ENCODE measurements around the gene KIRREL1.
A peak's percentile ranks its signal among the peaks of the same experiment; 100 is the strongest.

Gene KIRREL1

DNA sequence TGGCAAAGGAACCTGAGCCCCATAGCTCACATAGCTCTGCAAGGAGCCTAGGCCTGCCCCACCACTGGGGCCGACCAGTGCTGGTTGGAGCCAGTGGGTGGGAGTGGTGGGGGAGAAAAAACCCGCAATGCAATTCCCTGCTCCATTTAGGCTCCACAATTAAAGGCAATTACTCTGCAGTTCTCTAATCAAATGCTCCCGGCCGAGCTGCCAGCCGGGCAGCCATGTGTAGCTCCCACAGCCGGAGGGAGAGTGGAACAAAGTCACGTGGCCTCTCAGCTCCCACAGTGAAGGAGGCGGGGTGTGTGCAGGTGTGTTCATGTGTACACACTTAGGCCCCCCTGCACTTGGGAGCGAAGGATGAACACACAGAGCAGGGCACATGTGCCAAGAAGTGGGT is 81.6 kb downstream of the KIRREL1 start:
- DNase-seq (ENCODE audit: low spot score): no peak

DNA sequence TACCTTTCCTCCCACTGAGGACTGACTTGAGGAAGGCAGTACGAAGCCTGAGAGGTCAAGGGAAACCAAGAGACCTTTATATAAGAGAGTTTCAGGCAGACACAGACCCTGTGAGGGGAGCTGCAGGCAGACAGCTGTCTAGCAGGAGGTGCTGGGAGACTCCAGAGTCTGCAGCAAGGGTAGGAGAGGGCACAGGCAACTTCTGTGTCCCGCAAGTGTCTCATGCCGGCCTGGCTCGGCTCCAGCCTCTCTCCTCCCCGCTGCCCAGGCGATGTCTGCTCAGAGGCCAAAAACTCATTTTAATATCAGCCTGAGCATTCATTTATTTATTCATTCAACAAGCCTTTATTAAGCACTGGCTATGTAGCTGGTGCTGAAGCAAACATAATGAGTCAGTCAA is 83.0 kb downstream of the KIRREL1 start:
- DNase-seq (ENCODE audit: low spot score): no peak

DNA sequence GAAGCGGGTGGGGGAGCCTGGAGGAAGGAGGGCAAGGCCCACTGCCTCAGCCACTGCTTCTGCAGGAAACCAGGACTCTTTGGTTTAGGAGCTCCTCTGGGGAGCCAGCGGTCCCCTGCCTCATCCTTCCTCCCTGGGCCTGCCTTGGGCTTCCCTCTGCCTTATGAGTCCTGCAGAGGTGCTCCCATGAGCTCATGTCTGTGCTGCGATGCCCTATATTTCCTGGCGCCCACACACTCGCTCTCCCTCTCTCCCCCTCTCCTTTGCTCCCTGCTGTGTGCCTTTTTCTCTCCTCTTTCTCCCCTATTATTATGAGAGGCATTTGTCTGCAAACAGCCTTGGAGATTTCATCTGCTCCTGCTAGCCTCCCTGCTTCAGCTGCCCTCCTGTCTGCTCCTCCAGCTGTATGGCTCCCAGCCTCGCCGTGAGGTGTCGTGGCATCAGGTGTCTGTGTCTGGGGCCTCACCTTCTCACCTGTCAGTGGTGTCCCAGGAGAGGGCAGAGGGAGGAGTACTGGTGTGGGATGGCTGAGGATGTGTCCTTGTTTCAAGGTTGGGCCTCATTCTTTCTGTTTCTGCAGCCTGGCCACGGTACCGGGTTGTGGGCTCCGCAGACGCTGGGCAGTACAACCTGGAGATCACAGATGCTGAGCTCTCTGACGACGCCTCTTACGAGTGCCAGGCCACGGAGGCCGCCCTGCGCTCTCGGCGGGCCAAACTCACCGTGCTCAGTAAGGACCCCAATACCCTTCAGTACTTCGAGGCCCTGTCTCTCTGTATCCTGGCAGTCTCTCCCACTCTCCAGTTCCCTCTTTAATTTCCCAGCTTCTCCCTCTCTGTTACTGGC is 84.2 kb downstream of the KIRREL1 start:
- DNase-seq (ENCODE audit: low spot score): no peak

DNA sequence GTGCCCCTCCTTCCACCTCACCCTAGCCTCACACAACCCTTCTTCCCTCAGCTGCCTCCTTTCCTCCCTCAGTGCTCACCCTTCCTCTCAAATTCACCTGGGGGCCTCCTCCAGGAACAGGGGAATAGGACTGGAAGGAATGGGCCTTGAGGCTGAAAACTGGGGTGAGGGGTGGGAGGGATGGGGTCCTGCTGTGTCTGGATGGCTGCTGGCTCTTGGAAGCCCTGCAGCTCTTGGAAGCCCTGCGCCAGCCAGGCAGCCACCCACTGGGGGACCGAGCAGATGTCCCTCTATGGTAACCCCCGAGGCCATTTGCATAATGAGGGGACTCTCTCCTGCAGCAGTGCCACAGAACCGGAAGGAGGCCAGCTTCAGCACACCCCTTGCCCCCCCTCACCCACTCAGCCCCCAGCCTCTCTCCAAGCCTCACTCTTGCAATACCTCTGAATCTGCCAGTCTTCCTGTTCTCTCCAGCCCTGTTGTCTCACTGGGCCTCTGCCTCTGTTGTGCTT is 85.2 kb downstream of the KIRREL1 start:
- no peak for DNase-seq (ENCODE audit: low spot score)

DNA sequence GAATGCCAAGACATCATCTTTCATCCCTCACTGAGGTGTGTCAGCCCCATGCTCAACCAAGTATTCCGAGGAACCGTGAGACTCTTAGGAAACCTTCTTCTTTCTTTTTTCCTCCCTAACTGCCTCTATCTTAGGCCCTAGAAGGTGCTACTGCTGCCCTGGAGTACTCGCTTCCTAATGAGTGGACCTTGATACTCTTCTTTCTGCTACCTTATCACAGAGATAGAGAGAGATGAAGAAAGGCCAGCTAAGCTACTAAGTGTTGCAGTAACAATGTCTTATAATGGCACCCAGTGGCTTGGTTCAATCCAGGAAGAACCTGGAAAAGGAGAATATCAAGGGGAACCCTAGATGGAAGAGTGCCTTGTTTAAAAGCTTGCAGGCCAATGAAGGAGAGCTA is 86.6 kb downstream of the KIRREL1 start:
- DNase-seq (ENCODE audit: low spot score): no peak

DNA sequence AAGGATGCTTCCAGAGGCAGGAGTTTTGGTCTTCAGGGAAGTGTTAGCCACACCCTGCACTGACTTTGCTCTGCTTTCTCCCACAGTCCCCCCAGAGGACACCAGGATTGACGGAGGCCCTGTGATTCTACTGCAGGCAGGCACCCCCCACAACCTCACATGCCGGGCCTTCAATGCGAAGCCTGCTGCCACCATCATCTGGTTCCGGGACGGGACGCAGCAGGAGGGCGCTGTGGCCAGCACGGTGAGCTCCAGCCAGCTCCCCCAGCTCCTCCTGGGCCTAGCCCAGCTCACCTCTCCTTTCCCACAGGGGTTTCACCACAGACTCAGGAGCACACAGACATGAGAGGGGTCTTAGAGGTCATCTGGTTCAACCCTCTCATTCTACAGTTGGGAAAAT is 90.9 kb downstream of the KIRREL1 start:
- no peak for DNase-seq (ENCODE audit: low spot score)

DNA sequence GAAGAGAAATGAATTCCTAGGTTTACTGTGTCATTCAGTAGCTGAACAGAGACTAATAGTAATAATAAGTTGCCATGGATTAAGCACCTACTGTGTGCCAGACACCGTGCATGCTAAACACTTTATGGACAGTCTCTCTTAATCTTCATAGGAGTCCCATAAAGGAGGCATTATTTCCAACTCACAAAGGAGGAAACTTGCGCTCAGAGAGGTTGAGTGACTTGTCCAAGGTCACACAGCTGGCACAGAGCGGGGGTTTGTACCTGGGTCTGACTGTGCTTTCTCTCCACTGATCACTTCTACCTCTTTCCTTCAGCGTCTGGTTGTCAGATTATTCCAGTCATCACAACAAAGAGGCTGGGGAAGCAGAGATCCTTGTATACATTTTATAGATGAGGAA is 91.3 kb downstream of the KIRREL1 start:
- DNase-seq (ENCODE audit: low spot score): no peak

DNA sequence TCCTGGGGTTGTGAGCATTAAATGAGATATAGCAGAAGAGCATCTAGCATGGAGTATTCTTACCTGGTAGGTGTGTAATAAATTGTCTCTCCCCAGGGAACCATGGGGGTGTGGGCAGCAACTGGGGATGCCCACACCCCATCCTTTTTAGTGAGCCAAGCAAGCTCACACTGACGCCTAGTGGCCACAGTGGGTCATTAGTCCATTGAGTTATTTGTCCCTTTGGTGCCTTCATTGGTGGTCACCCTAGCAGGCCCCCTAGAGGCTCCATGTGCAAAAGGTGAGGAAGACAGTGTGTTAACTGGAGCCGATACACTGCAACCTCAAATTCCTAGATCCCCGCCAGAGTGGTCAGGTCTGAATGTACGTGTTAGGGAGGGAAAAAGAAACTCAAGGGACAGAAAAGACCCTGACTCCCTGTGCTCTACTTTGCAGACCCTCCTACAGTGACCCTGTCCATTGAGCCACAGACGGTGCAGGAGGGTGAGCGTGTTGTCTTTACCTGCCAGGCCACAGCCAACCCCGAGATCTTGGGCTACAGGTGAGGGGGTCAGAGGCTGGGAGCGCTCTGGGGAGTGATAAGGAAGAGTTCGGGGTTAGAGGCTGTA is 94.0 kb downstream of the KIRREL1 start:
- DNase-seq (ENCODE audit: low spot score): peak; percentile 52

DNA sequence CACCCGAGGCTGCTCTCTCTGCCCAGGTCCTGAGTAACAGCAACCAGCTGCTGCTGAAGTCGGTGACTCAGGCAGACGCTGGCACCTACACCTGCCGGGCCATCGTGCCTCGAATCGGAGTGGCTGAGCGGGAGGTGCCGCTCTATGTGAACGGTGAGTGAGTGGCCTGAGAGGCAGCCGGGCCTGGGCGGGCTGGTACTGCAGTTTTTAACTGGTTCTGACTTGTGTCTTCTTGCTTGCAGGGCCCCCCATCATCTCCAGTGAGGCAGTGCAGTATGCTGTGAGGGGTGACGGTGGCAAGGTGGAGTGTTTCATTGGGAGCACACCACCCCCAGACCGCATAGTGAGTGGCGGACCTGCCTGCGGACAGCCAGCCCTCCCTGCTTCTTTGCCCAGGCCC is 96.0 kb downstream of the KIRREL1 start:
- DNase-seq (ENCODE audit: low spot score): no peak

DNA sequence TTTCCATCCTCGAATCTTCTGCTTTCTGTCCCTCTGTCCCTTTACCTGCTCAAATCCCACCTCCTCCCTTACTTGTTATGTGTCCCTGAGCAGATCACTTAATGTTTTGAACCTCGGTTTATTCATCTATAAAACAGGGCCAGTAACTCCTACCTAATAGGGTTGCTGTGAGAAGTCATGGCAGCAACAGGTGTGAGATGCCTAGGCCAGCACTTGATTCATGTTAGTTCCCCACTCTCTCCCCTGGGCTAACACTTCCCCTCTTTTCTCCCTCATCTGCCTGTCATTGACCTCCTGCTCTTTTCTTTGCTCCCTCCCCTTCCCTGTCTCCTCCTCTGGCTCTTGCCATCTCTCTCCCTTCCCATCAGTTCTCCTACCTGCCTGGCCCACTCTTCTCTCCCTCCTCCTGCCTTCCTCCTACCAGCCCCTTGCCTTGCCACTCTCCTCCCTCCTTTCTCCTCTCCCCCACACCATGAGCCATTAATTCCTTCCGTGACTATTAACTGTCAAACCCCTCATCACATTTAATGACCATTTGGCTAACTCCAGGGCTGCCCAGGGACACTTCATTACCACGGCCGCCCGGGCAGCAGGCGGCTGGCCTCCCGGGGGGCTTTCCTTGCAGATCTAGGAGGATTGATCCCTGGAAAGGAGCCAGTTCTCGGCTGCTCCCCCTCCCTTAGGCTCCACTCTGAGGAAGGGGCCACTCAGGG is 96.6 kb downstream of the KIRREL1 start:
- no peak for DNase-seq (ENCODE audit: low spot score)

DNA sequence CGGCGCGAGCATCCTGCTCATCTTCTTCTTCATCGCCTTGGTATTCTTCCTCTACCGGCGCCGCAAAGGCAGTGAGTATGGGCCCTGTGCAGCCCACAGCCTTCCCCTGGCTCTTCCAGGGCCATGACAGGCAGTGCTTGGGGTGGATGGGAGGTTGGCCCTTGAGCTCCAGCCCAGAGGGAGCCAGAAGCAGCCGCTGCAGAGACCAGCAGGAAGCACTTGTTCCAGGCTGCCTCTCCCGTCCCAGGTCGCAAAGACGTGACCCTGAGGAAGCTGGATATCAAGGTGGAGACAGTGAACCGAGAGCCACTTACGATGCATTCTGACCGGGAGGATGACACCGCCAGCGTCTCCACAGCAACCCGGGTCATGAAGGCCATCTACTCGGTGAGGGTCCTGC is 99.9 kb downstream of the KIRREL1 start:
- DNase-seq (ENCODE audit: low spot score): no peak

DNA sequence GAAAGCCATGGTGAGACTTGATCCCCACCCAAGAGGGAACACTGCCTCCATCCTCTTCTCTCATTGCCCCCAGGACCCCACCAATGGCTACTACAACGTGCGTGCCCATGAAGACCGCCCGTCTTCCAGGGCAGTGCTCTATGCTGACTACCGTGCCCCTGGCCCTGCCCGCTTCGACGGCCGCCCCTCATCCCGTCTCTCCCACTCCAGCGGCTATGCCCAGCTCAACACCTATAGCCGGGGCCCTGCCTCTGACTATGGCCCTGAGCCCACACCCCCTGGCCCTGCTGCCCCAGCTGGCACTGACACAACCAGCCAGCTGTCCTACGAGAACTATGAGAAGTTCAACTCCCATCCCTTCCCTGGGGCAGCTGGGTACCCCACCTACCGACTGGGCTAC is 101.1 kb downstream of the KIRREL1 start:
- no peak for DNase-seq (ENCODE audit: low spot score)

DNA sequence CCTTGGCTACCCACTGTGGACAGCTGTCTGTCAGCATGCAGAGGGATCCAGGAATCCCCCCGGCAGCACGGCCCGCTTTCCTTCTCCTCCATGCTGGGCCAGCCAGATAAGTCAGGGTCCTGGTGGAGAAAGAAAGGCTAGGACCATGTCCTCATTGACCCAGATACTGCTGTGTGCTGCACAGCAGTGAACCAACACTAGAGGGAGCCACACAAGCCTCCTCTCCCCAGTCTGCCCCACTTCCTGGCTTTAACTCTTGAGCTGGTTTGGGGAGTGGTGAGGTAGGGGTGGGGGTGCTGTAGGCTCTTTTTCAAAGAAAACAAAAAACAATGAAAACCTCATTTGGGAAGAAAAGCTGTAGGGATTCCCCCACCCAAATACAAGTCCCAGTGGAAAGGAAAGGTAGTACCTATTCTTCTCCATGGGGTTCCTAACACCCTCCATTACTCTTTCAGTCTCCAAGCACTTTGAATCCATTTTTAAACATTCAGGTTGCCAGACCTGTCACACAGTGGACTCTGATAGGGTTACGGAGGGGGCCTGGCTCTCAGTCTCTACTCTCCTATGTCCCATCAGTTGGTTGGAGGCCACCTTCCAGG is 102.4 kb downstream of the KIRREL1 start:
- peak; percentile 22 for DNase-seq (ENCODE audit: low spot score)

DNA sequence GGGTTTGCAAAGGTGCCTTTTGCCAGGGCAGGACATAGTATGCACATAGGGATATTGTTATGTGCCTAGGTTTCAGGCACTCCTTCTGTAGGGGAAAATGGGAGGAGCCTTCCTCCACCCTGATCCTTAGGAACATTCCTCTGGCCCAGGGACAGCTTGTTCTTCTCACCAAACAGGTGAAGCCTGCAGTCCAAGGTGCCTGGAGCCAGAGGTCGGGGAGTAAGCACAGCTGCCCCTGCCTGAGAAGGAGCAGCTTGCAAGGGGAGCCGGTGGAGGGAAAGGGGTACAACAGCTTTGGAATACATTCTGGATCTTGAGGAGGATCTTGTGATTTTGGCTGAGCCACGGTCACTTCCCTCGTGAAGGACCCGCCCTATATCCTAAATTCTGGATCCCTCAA is 104.8 kb downstream of the KIRREL1 start:
- no peak for DNase-seq (ENCODE audit: low spot score)

DNA sequence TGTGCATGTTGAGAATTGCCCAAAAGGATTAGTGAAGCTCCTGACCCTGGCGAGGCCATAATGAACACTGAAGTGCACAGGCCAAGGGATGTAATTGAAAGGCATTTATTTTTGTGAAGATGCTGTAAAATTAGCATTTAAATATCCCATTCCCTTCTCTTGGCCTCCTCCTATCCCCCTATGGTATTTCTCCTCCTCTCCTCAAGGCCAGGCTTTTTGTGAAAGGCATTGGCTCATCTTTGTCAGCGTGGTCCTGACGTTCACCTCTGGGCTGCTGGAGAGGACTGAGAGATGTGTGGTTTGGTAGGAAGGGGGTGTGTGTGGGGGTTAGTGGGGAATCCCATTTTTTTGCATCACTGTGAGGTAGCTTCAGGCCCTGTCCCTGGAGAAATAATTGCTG is 105.7 kb downstream of the KIRREL1 start:
- DNase-seq (ENCODE audit: low spot score): no peak

DNA sequence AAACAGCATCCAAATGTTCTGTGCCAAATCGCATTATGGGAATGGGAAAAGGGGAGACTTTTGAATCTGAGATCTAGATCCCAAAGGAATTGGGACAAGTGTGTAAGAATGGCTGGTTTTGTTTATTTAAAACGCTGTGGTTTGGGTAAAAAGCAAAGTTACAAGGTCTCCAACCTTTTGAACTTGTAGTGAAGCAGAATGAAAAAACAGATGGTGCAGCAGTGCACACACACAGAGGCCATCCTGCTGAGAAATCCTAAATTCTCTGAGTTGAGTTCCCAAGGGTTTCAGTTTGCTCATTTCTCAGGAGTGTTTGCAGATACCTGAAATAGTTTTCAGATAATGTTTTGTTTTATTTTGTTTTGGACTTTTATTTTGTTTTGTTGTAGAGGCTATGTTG is 107.1 kb downstream of the KIRREL1 start:
- DNase-seq (ENCODE audit: low spot score): no peak

DNA sequence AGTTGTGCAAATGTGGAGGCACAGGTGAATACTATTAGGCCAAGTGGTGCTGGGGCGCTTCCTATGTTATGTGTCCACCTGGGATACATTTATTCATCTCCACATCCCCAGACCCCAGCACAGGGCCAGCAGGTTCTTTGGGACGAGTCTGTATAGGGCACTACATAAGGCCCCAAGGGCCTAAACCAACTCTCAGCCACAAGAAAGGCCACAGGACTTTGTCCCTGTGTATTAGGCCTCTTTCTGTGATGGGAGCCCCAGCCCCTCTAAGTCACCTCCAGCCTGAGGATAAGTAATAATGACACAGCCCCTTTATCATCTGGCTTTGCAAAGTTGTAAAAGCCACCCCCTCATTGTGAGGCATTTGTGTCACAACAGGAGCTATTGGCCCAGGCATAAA is 108.0 kb downstream of the KIRREL1 start:
- no peak for DNase-seq (ENCODE audit: low spot score)

DNA sequence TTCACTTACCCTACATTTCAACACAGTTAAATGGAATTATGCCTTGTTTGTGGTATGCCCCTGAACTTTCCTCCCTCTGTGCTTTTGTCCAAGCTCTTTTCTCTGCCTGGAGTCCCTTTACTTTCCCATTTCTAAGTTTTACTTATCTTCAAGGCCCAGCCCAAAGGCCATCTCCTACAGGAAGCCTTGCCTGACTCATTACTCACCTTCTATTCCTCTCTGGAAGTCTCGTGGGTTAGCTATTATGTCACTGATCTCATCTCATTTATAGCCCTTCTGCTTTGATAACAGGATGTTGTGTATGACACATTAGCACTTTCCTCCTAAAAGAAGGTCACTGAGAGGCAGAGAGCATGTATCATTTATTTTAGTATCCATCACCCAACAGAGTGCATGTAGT is 108.5 kb downstream of the KIRREL1 start:
- DNase-seq (ENCODE audit: low spot score): no peak

DNA sequence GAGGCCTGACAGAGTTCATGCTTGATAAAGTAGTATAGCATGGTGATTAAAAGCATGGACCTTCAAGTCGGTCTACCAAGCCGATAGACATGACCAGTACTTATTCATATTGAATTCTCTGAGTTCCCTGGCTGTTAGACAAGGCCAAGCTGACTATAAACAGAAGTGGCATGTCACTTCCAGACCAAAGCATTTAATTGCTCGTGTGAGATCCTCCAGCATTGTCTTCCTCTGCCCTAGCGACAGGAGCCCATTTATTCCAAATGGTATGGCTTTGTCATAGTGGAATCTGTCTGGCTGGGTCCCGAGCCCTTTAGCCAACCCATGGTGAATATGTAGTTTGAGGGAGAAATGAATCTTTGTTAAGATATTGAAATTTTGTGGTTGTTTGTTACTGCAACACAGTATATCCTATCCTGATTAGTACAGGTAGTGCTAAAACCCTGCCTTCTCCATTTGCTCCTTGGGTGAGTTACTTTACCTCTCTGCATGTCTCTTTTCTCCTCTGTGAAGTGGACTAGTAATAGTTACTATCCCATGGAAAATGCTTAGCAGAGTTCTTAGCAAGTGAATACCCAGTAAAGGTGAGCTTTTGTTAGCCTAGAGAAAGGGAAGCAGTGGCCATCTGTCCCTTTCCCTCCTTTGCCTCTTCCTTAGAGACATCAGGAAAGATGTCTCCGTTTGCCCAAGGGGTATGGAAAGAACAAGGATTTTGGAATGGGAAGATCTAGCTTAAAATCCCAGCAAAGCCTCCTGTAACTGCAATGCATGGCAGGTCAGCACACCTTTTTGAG is 109.6 kb downstream of the KIRREL1 start:
- DNase-seq (ENCODE audit: low spot score): no peak

DNA sequence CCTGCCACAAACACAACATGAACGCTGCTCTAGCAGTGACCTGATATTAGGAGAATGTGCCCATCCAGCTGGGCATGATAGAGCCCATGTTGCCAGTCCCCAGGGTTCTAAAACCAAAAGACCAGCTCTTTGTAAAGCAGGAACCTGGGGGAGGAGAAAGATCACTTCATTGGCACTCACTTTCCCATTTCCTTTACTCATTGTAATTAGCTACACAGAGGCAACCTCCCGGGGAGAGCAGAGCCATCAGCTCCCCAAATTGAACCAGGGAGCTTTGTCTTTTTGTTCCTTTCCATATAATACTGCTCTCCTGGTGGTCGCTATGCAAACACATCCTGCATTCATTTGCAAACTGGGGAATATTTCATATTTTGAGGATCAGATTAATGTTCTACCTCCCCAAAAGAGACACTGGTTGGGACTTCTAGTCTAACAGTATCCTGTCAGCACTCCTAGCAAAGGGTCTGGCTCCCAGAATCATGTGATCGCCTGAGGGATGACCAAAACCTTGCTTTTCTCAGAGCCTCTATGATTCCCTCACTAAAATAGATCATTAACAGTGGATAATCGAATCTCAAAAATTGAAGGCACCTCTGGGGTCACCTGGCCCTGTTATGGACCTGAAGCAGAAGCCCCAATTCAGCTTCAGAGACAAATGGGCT is 110.5 kb downstream of the KIRREL1 start:
- no peak for DNase-seq (ENCODE audit: low spot score)

DNA sequence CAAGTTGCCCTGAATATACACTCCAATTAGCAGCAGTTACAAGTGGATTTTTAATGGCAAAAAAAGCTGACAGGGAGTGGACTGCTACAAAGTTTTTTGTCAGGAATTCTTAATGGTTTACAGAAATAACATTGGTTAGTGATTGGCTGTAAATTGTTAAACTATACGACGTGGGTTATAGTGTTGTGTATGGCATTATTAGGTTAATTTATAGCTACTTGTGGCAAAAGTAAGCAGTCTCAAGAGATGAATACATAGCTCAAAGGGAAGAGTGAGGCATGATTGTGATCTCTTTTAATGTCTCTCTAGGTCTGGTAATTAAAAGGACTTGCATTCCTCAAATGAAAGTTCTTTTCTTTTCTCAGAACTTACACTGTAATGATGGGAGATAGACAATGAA is 111.4 kb downstream of the KIRREL1 start:
- DNase-seq (ENCODE audit: low spot score): no peak
